CD1c-positive myeloid dendritic cell (primary cell): ENCODE results near the gene BNC2.

Experiments
- DNase-seq: peaks from one replicate; pipeline ENCODE4 v3.0.0-alpha.2; 2016; ENCODE audit errors: extremely low spot score

Gene BNC2

GRCh38 chr9:16716601-16717000 lies 153.9 kb downstream of the BNC2 start:
- DNase-seq = no peak

GRCh38 chr9:16715404-16715803 lies 155.1 kb downstream of the BNC2 start:
- no peak for DNase-seq

DNA sequence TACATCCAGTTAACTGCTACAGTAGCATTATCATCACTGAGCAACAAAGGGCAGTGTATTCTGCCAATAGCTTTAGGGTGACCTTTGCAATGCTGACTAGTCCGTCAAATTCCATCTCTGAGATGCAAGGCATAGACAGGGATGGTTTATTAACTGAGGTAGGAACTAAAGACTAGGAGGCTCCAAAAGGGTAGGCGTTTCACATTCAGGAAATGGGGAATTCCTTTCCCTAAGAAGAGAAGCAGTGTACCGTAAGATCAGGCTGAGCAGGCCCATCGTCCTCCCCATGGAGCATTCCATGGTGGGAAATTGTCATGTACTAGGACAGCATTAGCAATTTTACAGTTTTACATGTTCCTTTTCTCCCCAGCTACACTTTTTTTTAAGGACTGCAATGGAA lies 157.7 kb downstream of the BNC2 start:
- DNase-seq = no peak

- no peak for DNase-seq
Observed at GRCh38 chr9:16710888-16711287, 159.6 kb downstream of the BNC2 start.

GRCh38 chr9:16709924-16710323 lies 160.5 kb downstream of the BNC2 start:
- DNase-seq = no peak

DNA sequence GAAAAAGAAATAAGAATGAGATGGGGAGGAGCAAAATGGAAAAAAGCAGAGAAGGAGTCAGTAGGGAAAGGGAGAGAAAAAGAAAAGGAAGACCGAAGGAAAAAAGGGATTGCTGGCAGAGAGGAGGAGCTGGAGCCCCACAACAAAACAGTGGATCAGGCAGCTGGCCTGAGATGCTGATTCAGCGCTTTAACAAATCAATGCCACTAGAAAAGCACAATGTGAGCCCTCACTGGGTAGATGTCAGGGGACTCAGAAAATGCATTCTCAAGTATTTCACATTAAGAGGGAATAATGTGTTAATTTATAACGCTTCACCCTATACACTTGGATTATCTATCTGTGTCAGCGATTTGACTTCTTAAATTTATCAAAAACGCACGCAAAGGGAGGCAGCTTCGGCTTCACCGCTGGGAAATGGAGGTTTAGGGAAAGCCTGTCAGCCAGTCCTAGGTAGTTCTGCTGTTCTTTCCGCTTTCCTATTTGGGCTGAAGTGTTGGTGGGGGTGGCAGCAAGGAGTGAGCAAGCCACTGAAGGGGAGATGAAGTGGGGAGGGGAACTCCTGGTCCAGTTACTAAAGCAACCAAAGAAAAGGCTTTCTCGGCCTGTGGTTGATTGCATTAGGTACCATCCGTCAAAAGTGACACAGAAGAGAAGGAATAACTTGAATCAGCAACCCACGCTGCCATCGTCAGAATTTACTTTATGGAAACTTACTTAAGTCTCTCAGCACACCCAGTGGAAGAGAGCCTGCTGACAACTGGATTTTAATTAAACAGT lies 161.6 kb downstream of the BNC2 start:
- DNase-seq = no peak

GRCh38 chr9:16705111-16705604 lies 165.3 kb downstream of the BNC2 start:
- DNase-seq = no peak

GRCh38 chr9:16704116-16705110 lies 166.1 kb downstream of the BNC2 start:
- DNase-seq = no peak

DNA sequence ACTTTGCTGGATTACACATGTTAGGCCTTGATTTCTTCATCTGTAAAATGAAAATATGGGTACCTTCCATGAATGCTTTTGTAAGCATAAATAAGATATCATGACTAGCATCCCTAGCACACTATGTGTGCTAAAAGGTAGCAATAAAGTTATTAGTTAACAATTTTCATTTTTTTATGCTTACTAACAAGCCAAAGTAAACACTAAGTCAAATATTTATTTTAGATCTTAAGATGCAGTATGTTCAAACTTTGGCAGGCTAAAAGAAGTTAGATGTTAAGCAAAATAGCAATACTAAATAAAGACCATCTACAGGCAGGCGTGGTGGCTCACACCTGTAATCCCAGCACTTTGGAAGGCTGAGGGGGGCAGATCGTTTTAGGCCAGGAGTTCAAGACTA lies 169.1 kb downstream of the BNC2 start:
- no peak for DNase-seq

- no peak for DNase-seq
Observed at GRCh38 chr9:16693616-16694015, 176.9 kb downstream of the BNC2 start.

DNA sequence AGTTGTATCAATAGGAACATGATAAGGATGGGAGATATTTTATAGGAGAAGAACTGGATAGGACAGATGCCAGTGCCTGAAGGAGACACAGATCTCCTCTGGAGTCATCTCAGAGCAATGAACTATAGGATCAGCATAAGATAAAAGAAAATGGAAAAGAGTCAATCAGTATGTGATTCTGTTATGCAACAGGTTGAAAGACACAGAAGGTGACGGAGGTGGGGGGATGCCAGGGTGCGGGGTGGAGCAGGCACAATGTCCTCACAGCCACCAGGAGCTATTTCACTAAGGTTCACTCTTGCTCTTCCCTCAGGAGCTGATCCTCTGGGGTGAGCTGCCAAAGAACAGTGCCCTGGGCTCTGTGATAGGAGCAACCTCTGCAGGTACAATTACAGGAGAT lies 179.8 kb downstream of the BNC2 start:
- DNase-seq = no peak

- no peak for DNase-seq
Observed at GRCh38 chr9:16690205-16690604, 180.3 kb downstream of the BNC2 start.

DNA sequence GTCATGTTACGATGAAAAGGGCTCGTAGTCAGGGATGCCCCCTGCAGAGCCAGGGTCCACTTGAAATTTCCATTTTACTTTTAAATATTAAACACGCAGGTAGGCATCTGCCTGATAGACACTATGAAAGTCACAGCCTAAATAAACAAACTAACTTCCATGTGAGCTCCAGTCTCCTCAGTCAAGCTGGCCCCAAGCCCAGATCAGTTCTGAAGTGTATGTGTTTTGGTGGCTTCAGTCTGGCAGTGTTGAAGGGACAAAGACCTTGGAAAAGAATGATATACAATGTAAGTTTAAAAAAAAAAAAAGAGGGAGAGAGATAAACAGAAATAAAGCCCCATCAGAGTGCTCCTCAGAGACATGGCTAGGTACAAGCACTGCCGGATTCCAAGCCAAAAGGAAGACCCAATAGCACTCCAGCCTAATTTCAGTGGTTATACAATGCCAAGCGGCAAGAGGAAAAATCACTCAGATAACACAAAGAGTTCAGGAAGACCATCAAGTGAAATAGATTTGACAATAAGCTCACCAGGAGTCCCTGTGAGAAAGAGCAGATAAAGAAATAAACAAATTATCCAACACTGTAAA lies 181.0 kb downstream of the BNC2 start:
- no peak for DNase-seq

GRCh38 chr9:16688814-16689213 lies 181.7 kb downstream of the BNC2 start:
- DNase-seq = no peak

GRCh38 chr9:16687678-16688369 lies 182.6 kb downstream of the BNC2 start:
- no peak for DNase-seq

DNA sequence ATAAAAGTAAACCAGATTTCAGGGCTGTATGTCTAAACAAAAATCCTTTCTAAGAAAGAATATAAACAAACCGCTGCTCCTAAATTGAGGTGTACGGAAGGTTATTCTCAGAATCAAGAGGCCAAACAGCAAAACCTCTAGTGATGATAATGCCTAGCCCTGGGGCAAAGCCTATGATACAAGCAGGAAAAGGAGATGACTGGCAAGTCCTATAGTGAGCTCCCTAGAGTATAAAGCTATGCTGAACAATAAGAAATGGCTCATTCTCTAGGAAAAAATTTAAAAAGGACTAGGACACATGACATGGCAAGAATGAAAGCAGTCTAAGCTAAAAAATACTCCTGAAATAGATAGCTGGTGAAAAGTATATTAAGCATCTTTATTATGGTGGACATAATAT lies 187.1 kb downstream of the BNC2 start:
- no peak for DNase-seq

- no peak for DNase-seq
Observed at GRCh38 chr9:16682273-16682672, 188.2 kb downstream of the BNC2 start.

DNA sequence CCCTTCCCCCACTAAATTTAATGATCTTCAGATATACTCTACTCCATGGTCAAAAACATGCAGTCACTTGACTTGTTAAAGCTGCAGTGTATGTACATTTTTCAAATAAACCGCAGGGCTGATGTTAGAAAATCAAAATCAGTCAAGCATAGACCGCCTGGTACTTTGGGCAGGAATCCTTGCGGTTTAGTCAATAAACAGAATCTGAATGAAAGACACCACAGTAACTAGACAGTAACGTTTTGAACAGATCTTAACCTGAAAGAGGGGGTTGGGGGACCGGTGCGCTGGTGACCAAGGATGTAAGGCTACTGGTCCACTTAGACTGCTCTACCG lies 188.8 kb downstream of the BNC2 start:
- no peak for DNase-seq

DNA sequence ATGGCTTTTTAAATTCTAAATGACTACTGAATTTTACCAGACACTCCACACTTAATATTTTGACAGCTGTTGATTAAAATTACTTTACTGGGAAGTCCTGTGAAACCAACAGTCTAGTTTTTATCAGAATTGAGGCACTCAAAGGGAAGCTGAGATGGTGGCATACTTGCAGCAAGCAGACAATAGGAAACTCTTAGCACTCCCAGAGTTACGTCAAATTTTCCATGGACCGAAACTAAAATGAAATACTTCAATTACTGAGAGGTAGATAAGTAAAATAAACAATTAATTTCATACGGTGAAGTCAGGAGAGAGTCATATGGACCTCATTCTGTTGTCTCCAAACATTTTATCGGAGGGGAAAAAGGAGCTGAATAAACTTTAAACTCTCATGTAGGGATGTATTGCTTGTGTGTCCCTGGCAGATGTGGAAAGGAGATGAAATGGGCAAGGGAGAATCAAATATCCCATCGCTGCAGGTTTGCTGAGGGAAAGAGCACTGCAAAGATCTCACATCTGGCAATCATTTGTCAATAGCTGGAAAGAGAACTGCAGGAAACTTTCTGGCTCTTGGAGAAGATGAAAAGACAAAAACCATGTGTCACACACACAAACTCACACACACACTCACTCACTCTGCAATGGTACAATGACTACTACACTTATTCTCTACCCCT lies 189.4 kb downstream of the BNC2 start:
- no peak for DNase-seq

DNA sequence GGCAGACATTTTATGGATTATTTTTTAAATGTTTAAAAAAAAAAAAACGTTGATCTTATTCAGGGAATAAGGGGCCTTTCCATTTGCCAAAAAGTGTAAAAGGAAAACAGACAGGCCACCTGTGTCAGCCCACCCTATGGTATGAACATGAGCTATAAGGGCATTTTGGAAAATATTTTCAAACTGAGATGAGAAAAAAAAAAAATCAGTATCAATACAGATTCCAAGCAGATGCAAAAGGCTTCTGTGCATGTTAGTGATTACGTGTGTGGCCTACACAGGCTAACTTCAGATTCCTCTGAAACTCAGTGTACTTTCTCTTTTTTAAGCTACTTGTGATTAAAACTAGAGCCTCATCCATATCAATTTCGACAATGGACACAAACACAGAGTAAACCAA lies 189.9 kb downstream of the BNC2 start:
- no peak for DNase-seq

DNA sequence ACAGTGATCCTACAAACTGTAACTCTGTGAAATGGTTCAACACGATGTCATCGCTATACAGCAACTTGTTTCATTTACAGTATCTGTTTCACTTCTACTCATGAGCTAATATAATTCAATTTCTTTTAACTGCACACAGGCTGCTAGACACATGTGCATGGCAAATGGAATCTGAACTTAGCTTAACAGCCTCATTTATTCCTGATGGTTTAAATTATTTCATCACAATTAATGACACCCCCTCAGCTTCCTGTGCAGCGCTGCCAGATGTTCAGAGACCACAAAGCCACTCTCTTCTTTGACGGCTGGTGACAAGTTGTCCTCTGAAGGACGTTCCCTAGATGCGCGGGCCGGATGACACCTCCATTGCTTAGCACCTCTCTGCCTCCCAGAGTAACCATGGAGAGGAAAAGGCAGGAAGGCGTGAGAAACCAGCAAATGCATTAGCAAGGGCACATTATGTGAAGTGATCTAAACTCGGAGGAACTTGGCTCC lies 191.1 kb downstream of the BNC2 start:
- DNase-seq = no peak
